ENCODE measurements around the gene COL27A1. TPM values are rescaled to one million over a fixed set of nuclear protein-coding genes. Genes with fewer than 3 reads are reported as not detected.

The COL27A1 gene
- total RNA-seq, 1 donor from 2014 or later: 4.3 TPM

DNA sequence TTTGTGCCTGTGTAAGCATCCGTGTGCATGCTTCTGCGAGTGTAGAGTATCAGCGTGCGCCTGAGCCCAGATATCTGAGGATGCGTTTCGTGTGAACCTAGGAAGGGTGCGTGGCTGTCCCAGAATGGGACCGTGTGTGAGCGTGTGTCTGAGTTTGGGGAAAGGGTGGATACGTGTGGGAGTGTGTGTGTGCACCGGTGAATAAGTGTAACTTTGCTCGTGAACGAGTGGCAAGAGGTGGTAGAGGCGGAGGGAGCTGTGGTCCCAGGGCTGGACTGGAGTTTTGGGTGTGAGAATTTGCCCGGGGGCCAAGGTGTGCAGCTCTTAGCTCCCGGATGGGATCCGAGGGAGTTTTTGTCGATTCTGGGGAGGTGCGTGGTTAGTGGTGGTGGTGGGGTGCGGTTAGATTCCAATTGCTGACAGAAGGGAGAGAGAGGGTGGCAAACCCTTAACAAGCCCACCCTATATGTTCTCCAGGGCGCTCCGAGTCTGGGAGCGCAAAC is 686 bp upstream of the COL27A1 start:
- H3K27ac Mint-ChIP-seq: no peak overlapping the region
- Histone ChIP-seq H3K4me1 (peaks cover 30% of the 10 kb centered on the region), H3K36me3 (no peaks in the 10 kb centered on the region), H3F3A (ENCODE audit: low read depth) (peaks cover 27% of the 10 kb centered on the region), H2AFZ (replicated peaks) (peak overlapping the region; percentile 92), H3K4me2 (peak overlapping the region; percentile 91), H3K9ac (no peak overlapping the region), H3K79me2 (ENCODE audit: low read depth) (no peaks in the 10 kb centered on the region), H3K27ac (no peak overlapping the region), H3K4me3 (peak overlapping the region; percentile 78), H3K27me3 (peaks cover 37% of the 10 kb centered on the region), H4K20me1 (ENCODE audit: low read depth) (peaks cover 20% of the 10 kb centered on the region), H3K9me3 (ENCODE audit: low read depth) (no peaks in the 10 kb centered on the region)
- DNase-seq (ENCODE audit: low spot score): no peak
- peaks cover 24% of the 10 kb centered on the region for H3K27me3 Mint-ChIP-seq (ENCODE audit: insufficient read depth, low read depth)
- no peaks in the 10 kb centered on the region for H3K9me3 Mint-ChIP-seq
- H3K4me1 Mint-ChIP-seq: peaks cover 47% of the 10 kb centered on the region
- peaks cover 2% of the 10 kb centered on the region for H3K36me3 Mint-ChIP-seq
- peak overlapping the region; percentile 88 for H3K4me3 Mint-ChIP-seq
- TF ChIP-seq, protein P1, sequence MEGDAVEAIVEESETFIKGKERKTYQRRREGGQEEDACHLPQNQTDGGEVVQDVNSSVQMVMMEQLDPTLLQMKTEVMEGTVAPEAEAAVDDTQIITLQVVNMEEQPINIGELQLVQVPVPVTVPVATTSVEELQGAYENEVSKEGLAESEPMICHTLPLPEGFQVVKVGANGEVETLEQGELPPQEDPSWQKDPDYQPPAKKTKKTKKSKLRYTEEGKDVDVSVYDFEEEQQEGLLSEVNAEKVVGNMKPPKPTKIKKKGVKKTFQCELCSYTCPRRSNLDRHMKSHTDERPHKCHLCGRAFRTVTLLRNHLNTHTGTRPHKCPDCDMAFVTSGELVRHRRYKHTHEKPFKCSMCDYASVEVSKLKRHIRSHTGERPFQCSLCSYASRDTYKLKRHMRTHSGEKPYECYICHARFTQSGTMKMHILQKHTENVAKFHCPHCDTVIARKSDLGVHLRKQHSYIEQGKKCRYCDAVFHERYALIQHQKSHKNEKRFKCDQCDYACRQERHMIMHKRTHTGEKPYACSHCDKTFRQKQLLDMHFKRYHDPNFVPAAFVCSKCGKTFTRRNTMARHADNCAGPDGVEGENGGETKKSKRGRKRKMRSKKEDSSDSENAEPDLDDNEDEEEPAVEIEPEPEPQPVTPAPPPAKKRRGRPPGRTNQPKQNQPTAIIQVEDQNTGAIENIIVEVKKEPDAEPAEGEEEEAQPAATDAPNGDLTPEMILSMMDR (IDR thresholded peaks at IDR 0.05): no peak
- TF ChIP-seq EZH2phosphoT487 (IDR thresholded peaks at IDR 0.05) (no peak), EZH2 (IDR thresholded peaks at IDR 0.05) (no peak)

DNA sequence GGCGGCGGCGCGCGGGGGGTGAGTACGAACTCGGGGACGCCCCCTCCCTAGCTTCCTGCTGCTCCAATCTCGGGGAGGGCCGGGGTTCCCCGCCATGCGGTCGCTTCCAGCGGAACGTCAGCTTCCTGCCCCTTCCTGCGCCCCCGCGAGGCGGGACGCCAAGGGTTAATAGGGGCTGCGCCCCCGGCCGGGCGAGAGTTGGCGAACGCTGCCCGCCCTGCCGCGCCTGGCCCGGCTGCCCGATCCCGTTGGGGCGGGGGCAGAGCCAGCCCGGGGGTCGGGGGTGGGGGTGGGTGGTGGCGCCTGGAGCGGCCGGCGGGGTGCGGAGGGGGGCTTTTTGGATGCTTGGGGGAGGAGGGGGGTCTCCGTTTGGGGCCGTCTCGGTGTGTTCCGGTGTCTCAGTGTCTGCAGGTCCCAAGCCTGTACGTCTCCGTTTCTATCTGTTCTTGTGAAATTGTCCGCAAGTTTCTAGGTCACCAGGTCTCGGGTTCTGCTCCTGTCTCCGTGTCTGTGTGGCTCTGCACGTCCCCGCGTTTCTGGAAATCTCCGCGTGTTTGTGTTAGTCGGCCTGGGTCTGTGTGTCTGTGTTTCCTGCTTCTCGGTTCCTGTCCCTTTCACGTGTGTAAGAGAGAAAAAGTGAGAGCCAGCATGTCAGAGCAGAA is 789 bp downstream of the COL27A1 start:
- Histone ChIP-seq H3K4me2 (peak overlapping the region; percentile 91), H4K20me1 (ENCODE audit: low read depth) (peaks cover 29% of the 10 kb centered on the region), H3K4me3 (peak overlapping the region; percentile 78), H3K9ac (no peak overlapping the region), H3K79me2 (ENCODE audit: low read depth) (peaks cover 7% of the 10 kb centered on the region), H3K27me3 (peaks cover 37% of the 10 kb centered on the region), H3K9me3 (ENCODE audit: low read depth) (no peaks in the 10 kb centered on the region), H2AFZ (replicated peaks) (peak overlapping the region; percentile 30), H3F3A (ENCODE audit: low read depth) (peaks cover 30% of the 10 kb centered on the region), H3K27ac (no peak overlapping the region), H3K4me1 (peaks cover 33% of the 10 kb centered on the region), H3K36me3 (no peaks in the 10 kb centered on the region)
- peak overlapping the region; percentile 98 for H3K27ac Mint-ChIP-seq
- peak overlapping the region; percentile 98 for H3K4me3 Mint-ChIP-seq
- peaks cover 4% of the 10 kb centered on the region for H3K36me3 Mint-ChIP-seq
- TF ChIP-seq EZH2 (IDR thresholded peaks at IDR 0.05) (no peak), EZH2phosphoT487 (IDR thresholded peaks at IDR 0.05) (no peak)
- TF ChIP-seq, protein P1 (IDR thresholded peaks at IDR 0.05): peak; percentile 21
- peak; percentile 75 for DNase-seq (ENCODE audit: low spot score)
- H3K4me1 Mint-ChIP-seq: peaks cover 54% of the 10 kb centered on the region
- peaks cover 30% of the 10 kb centered on the region for H3K27me3 Mint-ChIP-seq (ENCODE audit: insufficient read depth, low read depth)
- H3K9me3 Mint-ChIP-seq: no peaks in the 10 kb centered on the region

DNA sequence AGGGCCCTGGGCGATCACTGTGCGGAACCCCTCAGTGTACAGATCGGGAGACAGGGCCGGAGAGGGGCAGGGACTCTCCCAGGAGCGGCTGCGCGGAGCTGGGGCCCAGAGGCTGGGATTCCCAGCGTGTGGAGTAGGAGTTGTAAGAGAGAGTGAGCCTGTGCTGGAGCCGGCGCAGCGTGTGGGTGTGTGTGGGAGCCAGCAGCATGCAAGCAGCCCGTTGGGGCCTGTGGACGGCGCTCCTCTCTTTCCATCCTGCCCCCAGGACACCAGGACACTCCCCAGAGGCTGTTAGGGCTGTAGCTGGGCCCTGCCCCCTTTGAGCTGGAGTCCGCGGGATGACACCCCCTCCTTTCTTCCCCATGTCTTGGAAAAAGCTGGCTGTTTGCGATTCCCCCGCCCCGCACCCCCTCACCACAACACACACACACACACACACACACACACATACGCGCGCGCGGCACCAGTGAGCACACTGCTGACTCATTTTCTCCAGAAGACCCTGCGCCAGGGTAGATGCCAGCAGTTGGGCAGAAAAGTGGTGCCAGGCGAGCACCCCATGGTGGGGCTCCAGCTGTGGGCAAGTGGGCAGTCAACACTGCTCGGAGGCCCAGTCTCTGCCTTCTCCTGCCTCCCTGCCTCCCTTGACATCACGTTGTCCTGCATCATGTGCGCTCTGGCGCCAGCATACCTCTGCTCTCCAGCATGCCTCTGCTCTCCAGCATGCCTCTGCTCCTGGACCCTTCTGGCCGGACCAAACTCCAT is 1.5 kb downstream of the COL27A1 start:
- Histone ChIP-seq H3K4me3 (peak overlapping the region; percentile 78), H2AFZ (replicated peaks) (no peak overlapping the region), H3K9me3 (ENCODE audit: low read depth) (no peaks in the 10 kb centered on the region), H3K79me2 (ENCODE audit: low read depth) (peaks cover 7% of the 10 kb centered on the region), H3K36me3 (no peaks in the 10 kb centered on the region), H3K9ac (no peak overlapping the region), H3K4me1 (peaks cover 33% of the 10 kb centered on the region), H3F3A (ENCODE audit: low read depth) (peaks cover 30% of the 10 kb centered on the region), H3K27ac (no peak overlapping the region), H3K27me3 (peaks cover 37% of the 10 kb centered on the region), H3K4me2 (peak overlapping the region; percentile 91), H4K20me1 (ENCODE audit: low read depth) (peaks cover 30% of the 10 kb centered on the region)
- Mint-ChIP-seq H3K36me3 (peaks cover 4% of the 10 kb centered on the region), H3K27me3 (ENCODE audit: insufficient read depth, low read depth) (peaks cover 27% of the 10 kb centered on the region), H3K27ac (peak overlapping the region; percentile 98), H3K4me1 (peaks cover 54% of the 10 kb centered on the region), H3K9me3 (no peaks in the 10 kb centered on the region), H3K4me3 (peak overlapping the region; percentile 98)
- peak; percentile 68 for DNase-seq (ENCODE audit: low spot score)
- TF ChIP-seq, protein P1 (IDR thresholded peaks at IDR 0.05): no peak
- no peak for TF ChIP-seq EZH2 (IDR thresholded peaks at IDR 0.05)
- TF ChIP-seq EZH2phosphoT487 (IDR thresholded peaks at IDR 0.05): no peak
